ENCODE data around the gene KRT73. TPM values are rescaled to one million over a fixed set of nuclear protein-coding genes. Genes with fewer than 3 reads are reported as not detected.

Gene KRT73
- total RNA-seq, 2 donors from 2014 or later: 0.40 to 1.1 TPM

GRCh38 chr12:52628841-52629240, 10.5 kb upstream of the KRT73 start:
- H3K9me3 ChIP-seq (ENCODE audit: control insufficient read depth, low read length, poor library complexity, severe bottlenecking): no peaks in the 10 kb centered on the region
- H3K4me3 Mint-ChIP-seq: no peak overlapping the region
- peak overlapping the region; percentile 1 for H3K27ac Mint-ChIP-seq
- DNase-seq (no peak), ATAC-seq (no peak)
- H3K36me3 Mint-ChIP-seq (ENCODE audit: low read depth): no peaks in the 10 kb centered on the region
- peaks cover 24% of the 10 kb centered on the region for H3K4me1 Mint-ChIP-seq
- H3K27me3 Mint-ChIP-seq: peaks cover 31% of the 10 kb centered on the region

DNA sequence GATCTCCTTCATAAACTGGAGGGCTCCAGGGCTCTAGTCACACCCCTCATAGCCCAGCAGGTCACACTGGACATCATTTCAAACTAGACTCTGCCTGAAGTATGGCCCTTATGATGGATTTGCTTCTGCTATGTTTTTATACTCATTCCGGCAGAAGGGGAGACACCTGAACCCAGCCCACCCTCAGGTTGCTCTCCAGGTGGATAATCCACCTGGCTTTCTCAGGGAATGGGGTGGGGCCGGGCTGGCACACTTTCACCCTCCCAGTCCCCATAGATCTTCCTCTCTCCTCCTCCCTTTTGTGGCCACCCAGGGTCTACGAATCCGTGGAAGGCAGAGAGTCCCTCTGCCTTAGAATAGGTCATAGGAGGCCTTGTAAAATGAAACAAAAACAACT, 9.8 kb upstream of the KRT73 start:
- H3K27me3 Mint-ChIP-seq: peaks cover 31% of the 10 kb centered on the region
- H3K9me3 ChIP-seq (ENCODE audit: control insufficient read depth, low read length, poor library complexity, severe bottlenecking): no peaks in the 10 kb centered on the region
- no peak overlapping the region for H3K4me3 Mint-ChIP-seq
- H3K27ac Mint-ChIP-seq: peak overlapping the region; percentile 1
- ATAC-seq (no peak), DNase-seq (no peak)
- no peaks in the 10 kb centered on the region for H3K36me3 Mint-ChIP-seq (ENCODE audit: low read depth)
- H3K4me1 Mint-ChIP-seq: peaks cover 20% of the 10 kb centered on the region

GRCh38 chr12:52627395-52628110, 9.2 kb upstream of the KRT73 start:
- no peak for ATAC-seq
- peaks cover 19% of the 10 kb centered on the region for H3K4me1 Mint-ChIP-seq

GRCh38 chr12:52622349-52622748, 4.0 kb upstream of the KRT73 start:
- no peak for DNase-seq
- no peak for ATAC-seq
- H3K9me3 ChIP-seq (ENCODE audit: control insufficient read depth, low read length, poor library complexity, severe bottlenecking): no peaks in the 10 kb centered on the region
- Mint-ChIP-seq H3K4me1 (peaks cover 5% of the 10 kb centered on the region), H3K36me3 (ENCODE audit: low read depth) (peaks cover 7% of the 10 kb centered on the region), H3K27ac (no peak overlapping the region), H3K27me3 (peaks cover 29% of the 10 kb centered on the region), H3K4me3 (no peak overlapping the region)

More at GRCh38 chr12:52627395-52628110, 9.2 kb upstream of the KRT73 start:
- no peak for DNase-seq
- Mint-ChIP-seq H3K27me3 (peaks cover 31% of the 10 kb centered on the region), H3K27ac (no peak overlapping the region), H3K36me3 (ENCODE audit: low read depth) (peaks cover 2% of the 10 kb centered on the region), H3K4me3 (no peak overlapping the region)
- H3K9me3 ChIP-seq (ENCODE audit: control insufficient read depth, low read length, poor library complexity, severe bottlenecking): no peaks in the 10 kb centered on the region

DNA sequence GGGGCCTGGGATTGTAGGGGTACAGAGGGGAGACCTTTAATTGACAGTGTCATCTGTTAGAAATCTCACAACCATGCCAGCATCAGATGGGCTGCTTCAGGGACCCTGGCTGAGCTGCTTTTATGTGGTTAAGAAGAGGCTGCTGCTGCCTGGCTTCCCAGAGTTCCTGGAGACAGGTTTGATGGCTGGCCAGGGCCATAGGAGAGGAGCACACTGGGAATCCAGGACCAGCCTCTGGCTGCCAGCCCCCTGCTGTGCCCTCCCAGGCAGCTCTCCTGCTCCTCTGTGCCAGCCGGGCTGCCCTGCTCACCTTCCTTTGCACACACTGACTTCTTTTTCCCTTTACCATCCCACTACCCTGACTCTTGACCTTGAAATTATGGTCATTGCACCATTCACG, 507 bp upstream of the KRT73 start:
- Mint-ChIP-seq H3K4me1 (peaks cover 21% of the 10 kb centered on the region), H3K27me3 (peaks cover 48% of the 10 kb centered on the region), H3K4me3 (no peak overlapping the region), H3K27ac (no peak overlapping the region), H3K36me3 (ENCODE audit: low read depth) (peaks cover 9% of the 10 kb centered on the region)
- DNase-seq: no peak
- ATAC-seq: no peak
- H3K9me3 ChIP-seq (ENCODE audit: control insufficient read depth, low read length, poor library complexity, severe bottlenecking): no peaks in the 10 kb centered on the region

- DNase-seq: no peak
- Mint-ChIP-seq H3K36me3 (ENCODE audit: low read depth) (peaks cover 7% of the 10 kb centered on the region), H3K4me1 (peaks cover 24% of the 10 kb centered on the region), H3K27ac (no peak overlapping the region), H3K27me3 (peaks cover 48% of the 10 kb centered on the region), H3K4me3 (no peak overlapping the region)
- no peak for ATAC-seq
- H3K9me3 ChIP-seq (ENCODE audit: control insufficient read depth, low read length, poor library complexity, severe bottlenecking): no peaks in the 10 kb centered on the region
Observed at GRCh38 chr12:52617403-52617785, 965 bp downstream of the KRT73 start.

- DNase-seq (no peak), ATAC-seq (no peak)
- H3K9me3 ChIP-seq (ENCODE audit: control insufficient read depth, low read length, poor library complexity, severe bottlenecking): no peaks in the 10 kb centered on the region
- H3K36me3 Mint-ChIP-seq (ENCODE audit: low read depth): peaks cover 7% of the 10 kb centered on the region
- no peak overlapping the region for H3K27ac Mint-ChIP-seq
- H3K27me3 Mint-ChIP-seq: peaks cover 49% of the 10 kb centered on the region
- H3K4me3 Mint-ChIP-seq: no peak overlapping the region
- H3K4me1 Mint-ChIP-seq: peaks cover 24% of the 10 kb centered on the region
Observed at GRCh38 chr12:52616680-52617402, 1.5 kb downstream of the KRT73 start.

GRCh38 chr12:52615912-52616311, 2.4 kb downstream of the KRT73 start:
- Mint-ChIP-seq H3K4me3 (no peak overlapping the region), H3K27ac (peak overlapping the region; percentile 91), H3K4me1 (peaks cover 28% of the 10 kb centered on the region)

GRCh38 chr12:52615208-52615868, 3.0 kb downstream of the KRT73 start:
- ATAC-seq (peak; percentile 27), DNase-seq (no peak)
- Mint-ChIP-seq H3K27ac (peak overlapping the region; percentile 91), H3K36me3 (ENCODE audit: low read depth) (peaks cover 2% of the 10 kb centered on the region), H3K4me3 (no peak overlapping the region), H3K27me3 (peaks cover 37% of the 10 kb centered on the region), H3K4me1 (peaks cover 31% of the 10 kb centered on the region)
- no peaks in the 10 kb centered on the region for H3K9me3 ChIP-seq (ENCODE audit: control insufficient read depth, low read length, poor library complexity, severe bottlenecking)

More at GRCh38 chr12:52615912-52616311, 2.4 kb downstream of the KRT73 start:
- H3K36me3 Mint-ChIP-seq (ENCODE audit: low read depth): peaks cover 7% of the 10 kb centered on the region
- ATAC-seq: no peak
- peaks cover 43% of the 10 kb centered on the region for H3K27me3 Mint-ChIP-seq
- no peaks in the 10 kb centered on the region for H3K9me3 ChIP-seq (ENCODE audit: control insufficient read depth, low read length, poor library complexity, severe bottlenecking)
- DNase-seq: no peak

DNA sequence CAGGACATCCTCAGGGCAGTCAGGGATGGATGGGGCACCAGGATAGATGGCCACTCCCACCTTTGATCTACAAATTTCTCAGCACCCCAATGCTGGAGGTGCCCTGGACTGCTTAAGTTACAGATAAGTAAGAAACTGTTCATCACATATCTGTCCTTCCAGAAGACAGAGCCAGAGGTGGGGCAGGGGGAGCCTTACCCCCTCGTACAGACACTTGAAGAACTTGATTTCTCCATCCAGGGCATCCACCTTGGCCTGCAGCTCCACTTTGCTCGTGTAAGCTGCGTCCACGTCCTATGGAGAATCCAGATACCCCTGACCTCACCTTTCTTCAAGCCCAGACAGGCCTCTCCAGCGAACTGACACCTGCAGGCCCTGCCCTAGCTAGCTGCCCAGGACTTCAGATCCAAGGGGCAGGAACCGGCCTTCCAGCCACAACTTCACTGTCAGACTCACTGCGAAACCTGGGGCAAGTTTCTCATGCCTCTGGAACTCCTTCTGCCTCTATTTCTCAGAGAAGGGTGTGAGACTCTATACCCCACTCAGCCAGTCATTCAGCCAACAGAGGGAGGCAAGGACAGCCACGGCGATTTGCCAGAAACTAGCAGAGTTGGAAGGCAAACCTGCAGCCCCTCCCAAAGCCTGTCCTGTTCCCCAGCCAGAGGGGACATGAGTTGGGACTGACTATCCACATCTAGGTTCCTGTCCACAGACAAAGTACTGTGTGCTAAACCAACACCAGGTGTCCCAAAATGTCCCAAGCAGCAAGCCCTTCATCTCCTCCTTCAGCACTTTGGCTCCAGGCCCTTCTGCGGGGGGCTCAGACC, 3.8 kb downstream of the KRT73 start:
- H3K27ac Mint-ChIP-seq: peak overlapping the region; percentile 91
- no peaks in the 10 kb centered on the region for H3K9me3 ChIP-seq (ENCODE audit: control insufficient read depth, low read length, poor library complexity, severe bottlenecking)
- ATAC-seq: no peak
- peaks cover 37% of the 10 kb centered on the region for H3K27me3 Mint-ChIP-seq
- no peak for DNase-seq
- H3K4me1 Mint-ChIP-seq: peaks cover 31% of the 10 kb centered on the region
- H3K4me3 Mint-ChIP-seq: no peak overlapping the region
- peaks cover 2% of the 10 kb centered on the region for H3K36me3 Mint-ChIP-seq (ENCODE audit: low read depth)

DNA sequence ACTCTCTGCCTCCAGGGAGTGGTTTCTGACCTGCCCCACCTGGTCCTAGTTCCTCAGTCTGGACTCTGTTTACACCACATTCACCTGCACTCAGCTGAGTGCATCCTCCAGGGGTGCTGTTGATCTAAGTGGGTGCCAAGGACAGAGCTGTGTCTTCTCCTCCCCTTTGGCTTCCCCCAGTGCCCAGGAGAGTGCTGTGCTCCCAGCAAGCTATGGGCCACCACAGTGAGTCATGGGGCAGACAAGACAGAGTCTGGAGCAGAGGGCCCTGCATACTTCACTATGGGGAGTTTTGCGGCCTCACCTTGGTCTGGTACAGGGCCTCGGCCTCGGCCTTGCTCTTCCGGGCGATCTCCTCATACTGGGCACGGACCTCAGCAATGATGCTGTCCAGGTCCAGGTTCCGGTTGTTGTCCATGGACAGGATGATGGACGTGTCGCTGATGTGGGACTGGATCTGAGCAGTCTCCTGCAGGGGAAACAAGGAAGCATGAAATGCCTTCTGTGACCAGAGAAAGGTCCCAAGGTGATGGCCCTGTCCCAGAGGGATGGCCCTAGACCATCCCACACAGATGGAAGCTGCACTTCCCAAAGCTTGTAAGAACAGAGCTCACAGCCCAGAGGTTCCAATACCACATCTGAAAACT, 4.9 kb downstream of the KRT73 start:
- Mint-ChIP-seq H3K4me3 (no peak overlapping the region), H3K4me1 (peaks cover 36% of the 10 kb centered on the region), H3K36me3 (ENCODE audit: low read depth) (peaks cover 2% of the 10 kb centered on the region), H3K27ac (peak overlapping the region; percentile 91), H3K27me3 (peaks cover 37% of the 10 kb centered on the region)
- DNase-seq (no peak), ATAC-seq (no peak)
- H3K9me3 ChIP-seq (ENCODE audit: control insufficient read depth, low read length, poor library complexity, severe bottlenecking): no peaks in the 10 kb centered on the region
